ENCODE results near the gene CERS6.

Gene CERS6

DNA sequence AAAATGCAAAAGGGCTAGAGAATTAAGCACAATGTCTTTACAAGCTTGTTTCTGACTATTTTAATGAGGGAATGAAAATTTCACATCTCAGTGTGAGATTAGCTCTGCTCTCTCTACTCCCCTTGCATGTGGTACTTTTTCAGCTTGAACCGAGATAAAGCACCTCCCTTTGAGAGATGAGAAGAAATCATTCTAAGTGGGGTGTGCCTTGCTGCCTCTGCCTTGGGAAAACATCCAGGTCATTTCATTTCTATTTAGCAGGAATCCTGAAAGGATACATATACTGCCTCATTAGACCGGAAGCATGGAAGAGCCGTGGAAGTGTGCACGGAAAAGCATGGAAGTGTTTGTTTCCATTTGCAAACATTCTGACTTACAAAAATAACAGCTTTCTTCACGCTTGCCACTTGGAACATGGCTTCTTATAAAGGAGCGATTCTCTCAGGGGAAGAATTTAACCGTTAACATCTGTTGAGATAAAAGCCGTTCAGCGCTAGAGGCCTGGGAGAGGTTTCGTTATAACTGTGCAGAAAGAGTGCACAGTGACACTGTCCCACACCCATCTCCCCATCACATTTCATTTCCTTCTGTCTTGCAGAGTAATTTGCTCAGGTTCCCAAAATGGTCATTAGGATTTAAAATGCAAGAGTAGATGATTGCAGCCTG is 363.1 kb downstream of the CERS6 start:
- Histone ChIP-seq H3K4me1 (ENCODE audit: control insufficient read depth, insufficient read depth, low read length) (no peaks in the 10 kb centered on the region), H3K36me3 (ENCODE audit: control insufficient read depth in 2 of 2, insufficient read depth in 1 of 2, low read length in 2 of 2) (no peaks in the 10 kb centered on the region), H3K27ac (ENCODE audit: extremely low read depth, low read depth, low read length) (no peak overlapping the region), H3K4me3 (ENCODE audit: low read depth, low read length) (no peak overlapping the region), H3K9me3 (ENCODE audit: control insufficient read depth, insufficient read depth, low read depth, low read length) (no peaks in the 10 kb centered on the region)
- POLR2A ChIA-PET: no interaction called here
- CTCF ChIA-PET: no interaction called here
- TF ChIP-seq MEIS1 (CRISPR knock-in tag; IDR thresholded peaks at IDR 0.05; ENCODE audit: borderline replicate concordance) (no peak), ZNF423 (tag by site-specific recombination; IDR thresholded peaks at IDR 0.05) (no peak), ZBTB10 (tag by site-specific recombination; IDR thresholded peaks at IDR 0.05) (no peak), ZNF354C (tag by site-specific recombination; IDR thresholded peaks at IDR 0.05; ENCODE audit: borderline replicate concordance, low read depth) (no peak)

- CTCF ChIA-PET: no interaction called here
- TF ChIP-seq ZNF311 (tag by site-specific recombination; IDR thresholded peaks at IDR 0.05; ENCODE audit: borderline replicate concordance) (no peak), ZNF626 (tag by site-specific recombination; IDR thresholded peaks at IDR 0.05) (no peak), ZFP3 (tag by site-specific recombination; IDR thresholded peaks at IDR 0.05; ENCODE audit: low read depth) (no peak), ZNF19 (tag by site-specific recombination; IDR thresholded peaks at IDR 0.05; ENCODE audit: low read depth) (no peak), ZNF18 (tag by site-specific recombination; IDR thresholded peaks at IDR 0.05) (no peak), ZNF777 (tag by site-specific recombination; IDR thresholded peaks at IDR 0.05; ENCODE audit: borderline replicate concordance) (no peak), ZNF24 (tag by site-specific recombination; IDR thresholded peaks at IDR 0.05) (no peak), ZNF423 (tag by site-specific recombination; IDR thresholded peaks at IDR 0.05) (no peak), ZNF529 (tag by site-specific recombination; IDR thresholded peaks at IDR 0.05; ENCODE audit: insufficient replicate concordance) (no peak), ZFP37 (tag by site-specific recombination; IDR thresholded peaks at IDR 0.05) (no peak), ZSCAN30 (tag by site-specific recombination; IDR thresholded peaks at IDR 0.05) (no peak), ZSCAN23 (tag by site-specific recombination; IDR thresholded peaks at IDR 0.05) (no peak), ZNF26 (tag by site-specific recombination; IDR thresholded peaks at IDR 0.05) (no peak), SCRT1 (tag by site-specific recombination; IDR thresholded peaks at IDR 0.05; ENCODE audit: borderline replicate concordance) (no peak), OVOL3 (tag by site-specific recombination; IDR thresholded peaks at IDR 0.05) (no peak), ZFP69B (tag by site-specific recombination; IDR thresholded peaks at IDR 0.05) (no peak)
- TF ChIP-seq, protein P1, sequence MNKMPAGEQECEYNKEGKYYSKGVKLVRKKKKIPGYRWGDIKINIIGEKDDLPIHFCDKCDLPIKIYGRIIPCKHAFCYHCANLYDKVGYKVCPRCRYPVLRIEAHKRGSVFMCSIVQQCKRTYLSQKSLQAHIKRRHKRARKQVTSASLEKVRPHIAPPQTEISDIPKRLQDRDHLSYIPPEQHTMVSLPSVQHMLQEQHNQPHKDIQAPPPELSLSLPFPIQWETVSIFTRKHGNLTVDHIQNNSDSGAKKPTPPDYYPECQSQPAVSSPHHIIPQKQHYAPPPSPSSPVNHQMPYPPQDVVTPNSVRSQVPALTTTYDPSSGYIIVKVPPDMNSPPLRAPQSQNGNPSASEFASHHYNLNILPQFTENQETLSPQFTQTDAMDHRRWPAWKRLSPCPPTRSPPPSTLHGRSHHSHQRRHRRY (tag by site-specific recombination; IDR thresholded peaks at IDR 0.05): no peak
- TF ChIP-seq, protein P2, sequence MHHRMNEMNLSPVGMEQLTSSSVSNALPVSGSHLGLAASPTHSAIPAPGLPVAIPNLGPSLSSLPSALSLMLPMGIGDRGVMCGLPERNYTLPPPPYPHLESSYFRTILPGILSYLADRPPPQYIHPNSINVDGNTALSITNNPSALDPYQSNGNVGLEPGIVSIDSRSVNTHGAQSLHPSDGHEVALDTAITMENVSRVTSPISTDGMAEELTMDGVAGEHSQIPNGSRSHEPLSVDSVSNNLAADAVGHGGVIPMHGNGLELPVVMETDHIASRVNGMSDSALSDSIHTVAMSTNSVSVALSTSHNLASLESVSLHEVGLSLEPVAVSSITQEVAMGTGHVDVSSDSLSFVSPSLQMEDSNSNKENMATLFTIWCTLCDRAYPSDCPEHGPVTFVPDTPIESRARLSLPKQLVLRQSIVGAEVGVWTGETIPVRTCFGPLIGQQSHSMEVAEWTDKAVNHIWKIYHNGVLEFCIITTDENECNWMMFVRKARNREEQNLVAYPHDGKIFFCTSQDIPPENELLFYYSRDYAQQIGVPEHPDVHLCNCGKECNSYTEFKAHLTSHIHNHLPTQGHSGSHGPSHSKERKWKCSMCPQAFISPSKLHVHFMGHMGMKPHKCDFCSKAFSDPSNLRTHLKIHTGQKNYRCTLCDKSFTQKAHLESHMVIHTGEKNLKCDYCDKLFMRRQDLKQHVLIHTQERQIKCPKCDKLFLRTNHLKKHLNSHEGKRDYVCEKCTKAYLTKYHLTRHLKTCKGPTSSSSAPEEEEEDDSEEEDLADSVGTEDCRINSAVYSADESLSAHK (tag by site-specific recombination; IDR thresholded peaks at IDR 0.05): no peak
- TF ChIP-seq, protein P3, sequence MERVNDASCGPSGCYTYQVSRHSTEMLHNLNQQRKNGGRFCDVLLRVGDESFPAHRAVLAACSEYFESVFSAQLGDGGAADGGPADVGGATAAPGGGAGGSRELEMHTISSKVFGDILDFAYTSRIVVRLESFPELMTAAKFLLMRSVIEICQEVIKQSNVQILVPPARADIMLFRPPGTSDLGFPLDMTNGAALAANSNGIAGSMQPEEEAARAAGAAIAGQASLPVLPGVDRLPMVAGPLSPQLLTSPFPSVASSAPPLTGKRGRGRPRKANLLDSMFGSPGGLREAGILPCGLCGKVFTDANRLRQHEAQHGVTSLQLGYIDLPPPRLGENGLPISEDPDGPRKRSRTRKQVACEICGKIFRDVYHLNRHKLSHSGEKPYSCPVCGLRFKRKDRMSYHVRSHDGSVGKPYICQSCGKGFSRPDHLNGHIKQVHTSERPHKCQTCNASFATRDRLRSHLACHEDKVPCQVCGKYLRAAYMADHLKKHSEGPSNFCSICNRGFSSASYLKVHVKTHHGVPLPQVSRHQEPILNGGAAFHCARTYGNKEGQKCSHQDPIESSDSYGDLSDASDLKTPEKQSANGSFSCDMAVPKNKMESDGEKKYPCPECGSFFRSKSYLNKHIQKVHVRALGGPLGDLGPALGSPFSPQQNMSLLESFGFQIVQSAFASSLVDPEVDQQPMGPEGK (tag by site-specific recombination; IDR thresholded peaks at IDR 0.05): no peak
These were observed 363.9 kb downstream of the CERS6 start for GRCh38 chr2:168819829-168820489.

More at GRCh38 chr2:168819829-168820489, 363.9 kb downstream of the CERS6 start:
- Histone ChIP-seq H3K36me3 (ENCODE audit: control insufficient read depth in 2 of 2, insufficient read depth in 1 of 2, low read length in 2 of 2) (no peaks in the 10 kb centered on the region), H3K9me3 (ENCODE audit: control insufficient read depth, insufficient read depth, low read depth, low read length) (no peaks in the 10 kb centered on the region), H3K4me3 (ENCODE audit: low read depth, low read length) (no peak overlapping the region), H3K27ac (ENCODE audit: extremely low read depth, low read depth, low read length) (no peak overlapping the region), H3K4me1 (ENCODE audit: control insufficient read depth, insufficient read depth, low read length) (no peaks in the 10 kb centered on the region)
- POLR2A ChIA-PET: no interaction called here
